Measurements from ENCODE around the gene ZBTB8A. TPM values are rescaled to one million over a fixed set of nuclear protein-coding genes. Genes with fewer than 3 reads are reported as not detected.

The ZBTB8A gene
- total RNA-seq, 2 experiments from 2014 or later = not detected

- Mint-ChIP-seq H3K9me3 (no peaks in the 10 kb centered on the region), H3K4me1 (ENCODE audit: low read depth) (no peaks in the 10 kb centered on the region), H3K4me3 (no peak overlapping the region), H3K36me3 (ENCODE audit: low read depth) (no peaks in the 10 kb centered on the region), H3K27me3 (no peaks in the 10 kb centered on the region), H3K27ac (no peak overlapping the region)
- Histone ChIP-seq H3K27me3 (ENCODE audit: control insufficient read depth in 1 of 2, insufficient read depth in 2 of 2, low read length in 2 of 2) (no peaks in the 10 kb centered on the region), H3K9me3 (ENCODE audit: control insufficient read depth in 1 of 2, insufficient read depth in 1 of 2, low read length in 2 of 2) (no peaks in the 10 kb centered on the region), H3K27ac (ENCODE audit: low read depth in 1 of 2, low read length in 2 of 2) (no peak overlapping the region), H3K4me1 (ENCODE audit: insufficient read depth, low read length) (no peaks in the 10 kb centered on the region), H3K36me3 (ENCODE audit: insufficient read depth, low read length) (no peaks in the 10 kb centered on the region), H3K4me3 (ENCODE audit: low read length) (no peak overlapping the region)
- no peak for TF ChIP-seq CTCF (IDR thresholded peaks at IDR 0.05)
- ChIA-PET POLR2A (no interaction called here), CTCF (no interaction called here)
- DNase-seq (no peak), ATAC-seq (ENCODE audit: poor library complexity) (no peak)
- intact Hi-C loops (cut with DNase I, micrococcal nuclease) = no loop called here
Observed at GRCh38 chr1:32557812-32558211, 18.6 kb downstream of the ZBTB8A start.

GRCh38 chr1:32568929-32569328, 29.7 kb downstream of the ZBTB8A start:
- Mint-ChIP-seq H3K4me3 (no peak overlapping the region), H3K36me3 (ENCODE audit: low read depth) (no peaks in the 10 kb centered on the region), H3K4me1 (ENCODE audit: low read depth) (no peaks in the 10 kb centered on the region), H3K9me3 (no peaks in the 10 kb centered on the region), H3K27ac (no peak overlapping the region), H3K27me3 (no peaks in the 10 kb centered on the region)
- H3K4me1 ChIP-seq (ENCODE audit: insufficient read depth, low read length) = no peaks in the 10 kb centered on the region
- TF ChIP-seq CTCF (IDR thresholded peaks at IDR 0.05) = no peak
- H3K4me3 ChIP-seq (ENCODE audit: low read length) = no peak overlapping the region
- ATAC-seq (ENCODE audit: poor library complexity) (no peak), DNase-seq (no peak)
- H3K27me3 ChIP-seq (ENCODE audit: control insufficient read depth in 1 of 2, insufficient read depth in 2 of 2, low read length in 2 of 2) = no peaks in the 10 kb centered on the region
- H3K36me3 ChIP-seq (ENCODE audit: insufficient read depth, low read length) = no peaks in the 10 kb centered on the region
- intact Hi-C loops (cut with DNase I, micrococcal nuclease) = no loop called here
- ChIA-PET POLR2A (no interaction called here), CTCF (no interaction called here)
- no peaks in the 10 kb centered on the region for H3K9me3 ChIP-seq (ENCODE audit: control insufficient read depth in 1 of 2, insufficient read depth in 1 of 2, low read length in 2 of 2)
- no peak overlapping the region for H3K27ac ChIP-seq (ENCODE audit: low read depth in 1 of 2, low read length in 2 of 2)

- no peak overlapping the region for H3K4me3 ChIP-seq (ENCODE audit: low read length)
- DNase-seq (no peak), ATAC-seq (ENCODE audit: poor library complexity) (no peak)
- H3K9me3 ChIP-seq (ENCODE audit: control insufficient read depth in 1 of 2, insufficient read depth in 1 of 2, low read length in 2 of 2) = no peaks in the 10 kb centered on the region
- no peaks in the 10 kb centered on the region for H3K27me3 Mint-ChIP-seq
- no peak overlapping the region for H3K4me3 Mint-ChIP-seq
- intact Hi-C loops (cut with DNase I, micrococcal nuclease) = no loop called here
- H3K4me1 Mint-ChIP-seq (ENCODE audit: low read depth) = no peaks in the 10 kb centered on the region
- H3K9me3 Mint-ChIP-seq = no peaks in the 10 kb centered on the region
- H3K4me1 ChIP-seq (ENCODE audit: insufficient read depth, low read length) = no peaks in the 10 kb centered on the region
- no peaks in the 10 kb centered on the region for H3K36me3 ChIP-seq (ENCODE audit: insufficient read depth, low read length)
- ChIA-PET POLR2A (no interaction called here), CTCF (no interaction called here)
- TF ChIP-seq CTCF (IDR thresholded peaks at IDR 0.05) = no peak
- H3K27ac ChIP-seq (ENCODE audit: low read depth in 1 of 2, low read length in 2 of 2) = no peak overlapping the region
- no peaks in the 10 kb centered on the region for H3K36me3 Mint-ChIP-seq (ENCODE audit: low read depth)
- no peak overlapping the region for H3K27ac Mint-ChIP-seq
- H3K27me3 ChIP-seq (ENCODE audit: control insufficient read depth in 1 of 2, insufficient read depth in 2 of 2, low read length in 2 of 2) = no peaks in the 10 kb centered on the region
Observed at GRCh38 chr1:32580348-32581017, 41.3 kb downstream of the ZBTB8A start.

Data from CD4-positive, alpha-beta T cell (primary cell).